Central memory CD8-positive, alpha-beta T cell (primary cell): ENCODE data around the gene MYRF.

Experiments used
- ATAC-seq: fragments of 150-1000 bp; cut with Tn5 transposase; replicated peaks from 2 replicates; pipeline ENCODE4 v1.10.0; 2022; ENCODE audit warnings: mild to moderate bottlenecking, moderate FRiP score, moderate number of reproducible peaks; ENCODE audit not compliant: poor library complexity, severe bottlenecking; ENCODE audit errors: extremely low read depth
- DNase-seq, 2 donors: peaks; one replicate each; pipeline ENCODE4 v3.0.0; 2021; ENCODE audit warnings: low spot score in 2 of 2
- H3K27ac Mint-ChIP-seq: one replicate; pipeline ENCODE4 v1.8.0; 2022; ENCODE audit warnings: low read depth, mild to moderate bottlenecking, moderate library complexity, mixed read lengths
- H3K27me3 Mint-ChIP-seq: one replicate; pipeline ENCODE4 v1.8.0; 2022; ENCODE audit warnings: mixed read lengths
- H3K36me3 Mint-ChIP-seq: one replicate; pipeline ENCODE4 v1.8.0; 2022; ENCODE audit warnings: mild to moderate bottlenecking, moderate library complexity, mixed read lengths; ENCODE audit not compliant: insufficient read depth
- H3K4me1 Mint-ChIP-seq: one replicate; pipeline ENCODE4 v1.8.0; 2022; ENCODE audit warnings: mixed read lengths
- H3K4me3 Mint-ChIP-seq: one replicate; pipeline ENCODE4 v1.8.0; 2022; ENCODE audit warnings: mild to moderate bottlenecking, moderate library complexity, mixed read lengths
- H3K9me3 Mint-ChIP-seq: one replicate; pipeline ENCODE4 v1.8.0; 2022; ENCODE audit warnings: mixed read lengths

The MYRF gene

DNA sequence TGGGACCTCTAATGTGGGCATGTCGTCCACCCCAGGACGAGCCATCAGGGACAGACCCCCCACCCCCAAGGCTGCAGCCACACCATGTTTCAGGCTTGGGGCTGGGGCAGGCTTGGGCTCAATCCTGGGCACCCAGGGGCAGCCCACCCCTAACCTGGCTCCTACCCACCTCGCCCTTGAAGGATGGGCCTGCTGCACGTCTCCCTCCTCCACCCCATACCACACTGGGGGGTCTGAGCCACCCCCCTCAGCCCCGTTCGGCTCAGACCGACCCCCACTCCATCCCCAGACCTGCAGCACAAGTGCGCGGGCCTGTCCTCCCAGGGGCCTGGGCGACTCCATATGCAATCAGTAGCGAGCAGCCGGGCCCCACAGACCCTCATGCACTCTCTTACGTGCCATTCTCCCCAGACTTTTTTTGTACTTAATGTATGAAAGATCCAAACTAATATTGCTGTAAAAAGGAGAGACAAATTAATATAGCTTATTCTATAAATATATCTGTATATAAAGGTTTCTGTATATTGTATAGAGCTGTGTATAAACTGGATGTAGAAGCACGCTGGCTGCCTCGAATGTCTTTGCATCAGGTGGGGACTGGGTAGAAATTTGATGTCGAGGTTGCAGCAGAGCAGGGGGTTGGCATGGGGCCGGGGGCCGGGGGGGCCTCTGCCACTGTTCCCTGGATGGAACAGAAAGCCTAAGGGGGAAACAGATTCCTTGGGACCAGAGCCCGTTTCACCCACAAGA lies 5.8 kb upstream of the MYRF start:
- H3K27ac Mint-ChIP-seq = no peak overlapping the region
- H3K4me3 Mint-ChIP-seq = no peak overlapping the region
- ATAC-seq (no peak), DNase-seq (no peak)
- no peaks in the 10 kb centered on the region for H3K36me3 Mint-ChIP-seq
- H3K4me1 Mint-ChIP-seq = no peaks in the 10 kb centered on the region
- H3K27me3 Mint-ChIP-seq = peaks cover 27% of the 10 kb centered on the region
- H3K9me3 Mint-ChIP-seq = no peaks in the 10 kb centered on the region

GRCh38 chr11:61747192-61747966 lies 5.1 kb upstream of the MYRF start:
- Mint-ChIP-seq H3K27me3 (peaks cover 34% of the 10 kb centered on the region), H3K4me1 (no peaks in the 10 kb centered on the region), H3K27ac (no peak overlapping the region), H3K9me3 (no peaks in the 10 kb centered on the region), H3K4me3 (no peak overlapping the region), H3K36me3 (no peaks in the 10 kb centered on the region)
- ATAC-seq = no peak
- DNase-seq = peak in 1 of 2 donors; percentile 20

- peaks cover 2% of the 10 kb centered on the region for H3K4me1 Mint-ChIP-seq
- ATAC-seq (no peak), DNase-seq (no peak)
- H3K27me3 Mint-ChIP-seq = peaks cover 37% of the 10 kb centered on the region
- H3K4me3 Mint-ChIP-seq = no peak overlapping the region
- no peak overlapping the region for H3K27ac Mint-ChIP-seq
- no peaks in the 10 kb centered on the region for H3K9me3 Mint-ChIP-seq
- H3K36me3 Mint-ChIP-seq = no peaks in the 10 kb centered on the region
These were observed 4.5 kb upstream of the MYRF start for GRCh38 chr11:61747967-61748285.

- peaks cover 51% of the 10 kb centered on the region for H3K27me3 Mint-ChIP-seq
- no peaks in the 10 kb centered on the region for H3K9me3 Mint-ChIP-seq
- ATAC-seq (no peak), DNase-seq (no peak)
- no peak overlapping the region for H3K4me3 Mint-ChIP-seq
- no peaks in the 10 kb centered on the region for H3K36me3 Mint-ChIP-seq
- no peak overlapping the region for H3K27ac Mint-ChIP-seq
- H3K4me1 Mint-ChIP-seq = peaks cover 10% of the 10 kb centered on the region
These were observed 2.7 kb upstream of the MYRF start for GRCh38 chr11:61749591-61750217.

GRCh38 chr11:61750631-61751273 lies 1.7 kb upstream of the MYRF start:
- Mint-ChIP-seq H3K27me3 (peaks cover 51% of the 10 kb centered on the region), H3K9me3 (no peaks in the 10 kb centered on the region), H3K4me3 (peak overlapping the region; percentile 69), H3K27ac (no peak overlapping the region), H3K36me3 (no peaks in the 10 kb centered on the region), H3K4me1 (peaks cover 12% of the 10 kb centered on the region)
- no peak for ATAC-seq
- no peak for DNase-seq

- peaks cover 51% of the 10 kb centered on the region for H3K27me3 Mint-ChIP-seq
- peak overlapping the region; percentile 69 for H3K4me3 Mint-ChIP-seq
These were observed 1.1 kb upstream of the MYRF start for GRCh38 chr11:61751384-61751783.

GRCh38 chr11:61752925-61753521 lies 587 bp downstream of the MYRF start:
- Mint-ChIP-seq H3K9me3 (no peaks in the 10 kb centered on the region), H3K27me3 (peaks cover 51% of the 10 kb centered on the region), H3K36me3 (no peaks in the 10 kb centered on the region), H3K27ac (peak overlapping the region; percentile 49), H3K4me1 (peaks cover 22% of the 10 kb centered on the region), H3K4me3 (peak overlapping the region; percentile 77)
- DNase-seq (no peak), ATAC-seq (no peak)

More at GRCh38 chr11:61751384-61751783, 1.1 kb upstream of the MYRF start:
- no peak for DNase-seq
- H3K4me1 Mint-ChIP-seq = peaks cover 18% of the 10 kb centered on the region
- H3K27ac Mint-ChIP-seq = no peak overlapping the region
- H3K36me3 Mint-ChIP-seq = no peaks in the 10 kb centered on the region
- no peaks in the 10 kb centered on the region for H3K9me3 Mint-ChIP-seq
- no peak for ATAC-seq

- Mint-ChIP-seq H3K4me1 (peaks cover 22% of the 10 kb centered on the region), H3K27ac (peak overlapping the region; percentile 49), H3K9me3 (no peaks in the 10 kb centered on the region), H3K4me3 (peak overlapping the region; percentile 77), H3K27me3 (peaks cover 49% of the 10 kb centered on the region), H3K36me3 (no peaks in the 10 kb centered on the region)
- no peak for ATAC-seq
- DNase-seq = no peak
These were observed 1.2 kb downstream of the MYRF start for GRCh38 chr11:61753672-61754071.

DNA sequence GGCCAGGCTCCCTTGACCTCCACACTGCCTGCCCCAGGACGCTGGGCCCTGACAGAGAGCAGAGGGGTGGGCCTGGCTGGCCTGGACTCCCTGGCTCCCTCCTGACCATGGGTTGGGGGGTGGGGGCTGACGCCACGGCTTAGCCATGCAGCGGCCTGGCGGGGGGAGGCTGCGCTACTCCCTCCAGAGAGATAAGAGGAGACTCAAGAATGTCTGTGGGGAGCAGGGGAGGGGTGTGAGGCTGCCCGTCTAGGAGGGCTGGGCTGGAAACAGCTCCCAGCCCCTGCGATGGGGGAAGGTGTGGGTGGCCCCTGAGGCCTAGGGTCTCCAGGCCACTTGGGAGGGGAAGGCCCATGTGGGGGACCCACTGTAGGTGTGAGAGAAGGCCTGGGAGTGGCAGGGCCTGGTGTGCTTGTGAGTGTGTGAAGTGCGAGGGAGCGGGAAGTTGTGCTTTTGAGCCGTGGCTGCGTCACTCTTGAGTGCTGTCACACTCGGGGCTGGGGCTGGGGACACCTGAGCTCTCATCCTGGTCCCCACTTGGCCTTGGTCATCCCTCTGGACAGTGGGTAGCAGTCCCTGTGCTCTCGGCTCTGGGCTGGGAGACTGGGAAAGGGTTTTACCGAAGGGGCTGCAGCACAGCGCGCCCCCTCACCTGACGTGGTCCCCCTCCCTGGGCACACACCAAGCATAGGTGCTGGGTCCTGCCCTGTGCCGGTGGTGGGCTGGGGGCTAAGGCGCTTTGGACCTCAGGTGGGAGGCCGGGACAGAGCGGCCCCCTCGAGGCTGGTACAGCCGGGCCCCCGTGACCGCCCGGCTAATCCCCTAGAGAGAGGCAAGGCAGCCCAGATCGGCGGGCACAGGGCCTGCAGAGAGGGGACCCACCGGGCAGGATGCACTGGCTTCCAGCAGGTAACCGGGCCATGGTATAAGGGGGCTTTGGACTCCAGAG lies 2.4 kb downstream of the MYRF start:
- ATAC-seq = no peak
- peaks cover 22% of the 10 kb centered on the region for H3K4me1 Mint-ChIP-seq
- DNase-seq = no peak
- H3K36me3 Mint-ChIP-seq = no peaks in the 10 kb centered on the region
- no peaks in the 10 kb centered on the region for H3K9me3 Mint-ChIP-seq
- peaks cover 38% of the 10 kb centered on the region for H3K27me3 Mint-ChIP-seq
- no peak overlapping the region for H3K4me3 Mint-ChIP-seq
- no peak overlapping the region for H3K27ac Mint-ChIP-seq

GRCh38 chr11:61756147-61756451 lies 3.7 kb downstream of the MYRF start:
- no peak for DNase-seq
- no peaks in the 10 kb centered on the region for H3K9me3 Mint-ChIP-seq
- H3K36me3 Mint-ChIP-seq = no peaks in the 10 kb centered on the region
- ATAC-seq = no peak
- no peak overlapping the region for H3K4me3 Mint-ChIP-seq
- H3K4me1 Mint-ChIP-seq = peaks cover 22% of the 10 kb centered on the region
- H3K27me3 Mint-ChIP-seq = peaks cover 29% of the 10 kb centered on the region
- peak overlapping the region; percentile 52 for H3K27ac Mint-ChIP-seq

DNA sequence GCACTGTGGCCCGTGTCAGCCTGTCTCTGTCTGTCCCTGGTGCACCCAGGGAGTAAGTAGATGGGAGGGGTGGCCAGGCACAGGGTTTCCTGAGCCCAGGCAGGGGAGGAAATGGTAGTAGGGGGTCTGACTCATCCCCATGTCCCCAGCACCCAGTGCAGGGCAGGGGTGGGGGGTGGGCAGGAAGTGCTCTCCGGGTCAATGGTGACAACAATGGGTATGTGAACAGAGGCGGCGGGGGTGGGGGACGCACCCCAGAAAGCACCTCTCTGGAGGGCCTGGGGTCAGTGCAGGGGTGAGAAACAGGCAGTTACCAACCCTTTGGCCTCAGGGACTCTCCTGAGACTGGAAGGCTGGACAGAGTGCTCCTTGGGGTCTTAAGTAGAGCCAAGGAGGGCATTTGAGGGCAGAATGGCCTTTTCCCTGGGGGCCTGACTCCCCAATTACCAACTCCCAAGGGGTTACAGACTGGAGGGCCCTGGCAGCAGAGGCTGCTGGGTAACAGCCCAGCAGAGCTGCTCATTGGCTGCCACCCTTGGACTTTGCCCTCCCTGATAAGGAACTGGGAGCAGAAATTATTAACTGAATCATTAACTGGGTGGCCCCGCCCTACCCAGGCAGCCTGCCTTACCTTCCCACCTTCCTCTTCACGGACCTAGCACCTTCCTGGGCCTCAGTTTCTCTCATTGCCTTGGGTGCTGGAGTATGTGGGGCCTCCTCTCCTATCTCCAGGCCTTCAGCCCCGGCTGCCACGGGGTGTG lies 4.2 kb downstream of the MYRF start:
- Mint-ChIP-seq H3K27ac (no peak overlapping the region), H3K36me3 (no peaks in the 10 kb centered on the region), H3K4me3 (no peak overlapping the region), H3K9me3 (no peaks in the 10 kb centered on the region), H3K27me3 (peaks cover 27% of the 10 kb centered on the region), H3K4me1 (peaks cover 22% of the 10 kb centered on the region)
- ATAC-seq = no peak
- no peak for DNase-seq
